Kidney capillary endothelial cell (primary cell): ENCODE measurements around the gene DDC.
A peak's percentile ranks its signal among the peaks of the same experiment; 100 is the strongest.
"Not testable (repeated sequence)": the region's sequence is repeated elsewhere in the genome, so short reads cannot be mapped to it uniquely, and the experiment has no call there.

Experiments used
- DNase-seq: peaks from one replicate; pipeline ENCODE4 v3.0.0-alpha.2; 2018; ENCODE audit warnings: low spot score

The DDC gene

DNA sequence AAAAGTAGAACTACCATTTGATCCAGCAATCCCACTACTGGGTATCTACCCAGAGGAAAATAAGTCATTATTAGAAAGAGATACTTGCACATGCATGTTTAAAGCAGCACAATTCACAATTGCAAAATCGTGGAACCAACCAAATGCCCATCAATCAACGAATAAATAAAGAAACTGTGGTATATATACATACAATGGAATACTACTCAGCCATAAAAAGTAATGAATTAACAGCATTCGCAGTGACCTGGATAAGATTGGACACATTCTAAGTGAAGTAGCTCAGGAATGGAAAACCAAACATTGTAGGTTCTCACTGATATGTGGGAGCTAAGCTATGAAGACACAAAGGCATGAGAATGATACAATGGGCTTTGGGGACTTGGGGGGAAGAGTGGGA, 45.9 kb downstream of the DDC start:
- DNase-seq: not testable (repeated sequence)

DNA sequence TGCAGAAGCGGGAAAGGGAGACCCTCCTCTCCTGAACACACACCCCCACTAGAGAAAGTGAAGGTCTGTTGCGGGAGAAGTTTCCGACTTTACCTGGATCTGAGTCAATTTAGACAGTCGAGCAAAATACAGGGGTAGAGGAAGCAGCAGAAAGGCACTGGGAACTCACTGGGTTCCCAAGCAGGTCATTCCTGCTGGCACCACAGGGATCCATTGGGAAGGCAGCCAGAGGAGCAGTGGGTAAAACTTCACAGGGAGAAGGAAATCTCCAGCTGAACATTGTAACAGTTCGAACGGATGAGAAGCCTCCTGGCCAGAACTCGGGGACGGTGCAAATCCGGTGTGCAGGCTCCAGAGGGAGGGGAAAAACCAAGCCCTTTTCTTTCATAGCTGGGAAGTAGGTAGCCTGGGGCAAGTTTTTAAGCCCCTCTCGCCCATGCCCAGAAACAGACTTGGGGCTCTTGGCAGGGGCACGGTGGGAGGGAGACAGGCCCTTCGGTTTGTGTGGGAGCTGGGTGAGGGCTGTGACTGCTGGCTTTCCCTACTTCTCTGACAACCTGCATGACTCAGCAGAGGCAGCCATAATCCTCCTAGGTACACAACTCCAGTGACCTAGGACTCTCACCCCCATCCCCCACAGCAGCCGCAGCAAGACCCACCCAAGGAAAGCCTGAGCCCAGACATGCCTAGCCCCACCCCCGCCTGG, 51.9 kb downstream of the DDC start:
- no peak for DNase-seq

DNA sequence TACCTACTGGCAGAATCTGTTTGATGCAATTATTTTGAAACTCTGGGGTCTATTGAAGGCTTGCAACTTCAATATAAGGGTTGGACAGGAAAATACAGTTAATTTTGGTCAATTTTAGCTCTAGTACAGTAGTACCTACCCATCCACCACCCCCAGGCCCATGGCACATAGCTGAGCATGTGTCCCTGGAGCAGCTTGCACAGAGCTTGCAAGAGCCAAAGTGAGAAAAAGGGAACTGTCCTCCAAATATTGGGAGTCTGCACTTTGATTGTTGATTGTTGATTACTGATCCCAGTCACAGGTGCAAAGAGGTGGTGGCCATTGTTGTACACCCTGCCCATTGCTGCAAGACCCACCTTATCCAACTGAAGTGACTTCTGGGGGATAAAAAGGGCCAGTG, 52.8 kb downstream of the DDC start:
- no peak for DNase-seq

DNA sequence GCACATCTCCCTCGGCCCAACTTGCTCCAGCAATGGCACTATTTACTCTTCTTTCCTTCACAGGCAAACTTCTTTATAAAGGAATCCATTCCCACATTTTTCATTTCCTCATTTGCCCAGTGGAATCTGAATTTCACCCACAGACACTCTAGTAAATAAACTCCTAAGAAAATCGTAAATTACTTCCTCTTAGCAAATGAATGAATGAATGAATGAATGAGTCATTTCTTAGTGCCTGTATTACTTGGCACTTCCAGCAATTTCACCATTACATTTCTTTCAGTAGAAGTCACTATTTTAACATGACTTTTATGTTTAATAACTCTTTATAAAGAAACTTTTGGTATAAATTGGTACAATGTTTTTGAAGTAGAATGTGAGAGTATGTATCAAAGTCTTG, 55.7 kb downstream of the DDC start:
- no peak for DNase-seq

DNA sequence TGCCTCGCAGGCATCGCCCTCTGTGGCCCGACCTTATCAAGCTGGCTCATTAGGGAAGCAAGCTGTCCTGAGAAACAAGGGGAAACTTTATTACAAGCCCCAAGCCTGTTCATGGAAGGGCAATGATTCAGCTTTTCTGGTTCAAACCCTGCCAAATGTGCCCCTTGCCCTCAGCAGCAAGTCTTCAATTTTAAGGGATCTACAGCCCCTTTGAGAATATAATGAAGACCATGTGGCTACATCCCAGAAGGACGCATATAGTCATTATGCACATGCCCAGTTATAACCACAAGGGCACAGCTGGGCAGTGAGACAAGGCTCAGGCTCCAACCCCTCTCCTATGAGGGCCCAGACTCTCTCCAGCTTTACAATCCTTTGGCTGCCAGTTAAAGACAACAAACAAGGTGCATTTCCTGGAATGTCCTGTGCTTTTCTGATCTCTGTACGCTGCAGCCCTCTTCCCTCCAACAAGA, 56.7 kb downstream of the DDC start:
- no peak for DNase-seq

DNA sequence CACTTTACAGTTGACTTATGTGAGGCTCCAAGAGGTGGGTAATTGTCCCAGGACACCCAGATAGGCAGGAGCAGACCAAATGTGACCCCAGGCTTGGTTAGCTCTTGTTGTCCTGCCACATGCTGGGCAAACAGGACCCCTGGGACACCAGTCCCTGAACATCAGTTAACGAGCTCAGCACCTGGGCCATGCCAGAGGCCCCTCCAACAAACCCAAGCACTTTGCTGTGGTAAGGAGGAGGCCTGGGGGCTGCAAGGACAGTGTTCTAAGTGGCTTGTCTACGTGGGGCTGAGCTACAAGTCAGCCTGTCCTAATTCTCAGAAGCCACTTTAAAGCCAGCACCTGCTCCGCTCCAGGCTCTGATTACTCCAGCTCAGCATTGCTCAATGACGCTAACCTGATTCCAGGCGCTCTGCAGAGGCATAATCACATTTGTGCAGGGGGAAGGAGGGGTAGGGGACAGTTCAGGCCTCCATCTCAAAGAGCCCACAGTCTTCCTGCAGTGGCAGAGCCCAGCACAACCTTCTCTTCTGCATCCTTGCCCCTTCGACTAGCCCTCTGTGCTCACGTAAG, 57.2 kb downstream of the DDC start:
- no peak for DNase-seq

DNA sequence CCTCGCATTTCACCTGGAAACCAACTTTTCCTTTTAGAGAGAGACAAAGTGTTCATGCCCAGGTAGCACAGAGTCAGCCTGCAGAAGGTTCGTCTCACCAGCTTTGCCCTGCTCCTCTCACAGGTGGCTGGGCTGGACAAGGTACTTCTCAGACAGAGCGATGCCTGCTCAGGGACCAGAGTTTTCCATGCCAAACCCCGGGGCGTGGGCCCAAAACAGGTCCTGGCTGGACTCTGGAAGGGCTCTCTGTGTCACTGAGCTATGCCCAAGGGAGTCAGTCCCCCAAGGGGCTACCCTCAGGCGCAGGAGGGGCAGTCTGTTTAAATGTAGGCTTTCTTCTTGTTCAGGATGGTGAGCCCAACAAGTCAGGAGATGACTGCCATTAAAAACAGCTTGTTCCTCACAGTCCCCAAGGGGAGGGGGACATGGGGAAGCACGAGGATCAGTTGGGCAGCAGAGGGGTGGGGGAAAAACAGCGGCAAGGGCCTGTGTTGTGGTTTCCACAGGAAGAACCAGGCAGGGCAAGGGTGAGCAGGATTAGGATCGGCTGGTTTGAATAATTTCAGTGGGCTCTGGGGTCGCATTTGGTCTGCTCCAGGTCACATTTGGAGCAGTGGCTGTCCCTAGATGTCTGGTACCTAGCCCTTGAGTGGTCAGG, 59.5 kb downstream of the DDC start:
- DNase-seq: no peak

DNA sequence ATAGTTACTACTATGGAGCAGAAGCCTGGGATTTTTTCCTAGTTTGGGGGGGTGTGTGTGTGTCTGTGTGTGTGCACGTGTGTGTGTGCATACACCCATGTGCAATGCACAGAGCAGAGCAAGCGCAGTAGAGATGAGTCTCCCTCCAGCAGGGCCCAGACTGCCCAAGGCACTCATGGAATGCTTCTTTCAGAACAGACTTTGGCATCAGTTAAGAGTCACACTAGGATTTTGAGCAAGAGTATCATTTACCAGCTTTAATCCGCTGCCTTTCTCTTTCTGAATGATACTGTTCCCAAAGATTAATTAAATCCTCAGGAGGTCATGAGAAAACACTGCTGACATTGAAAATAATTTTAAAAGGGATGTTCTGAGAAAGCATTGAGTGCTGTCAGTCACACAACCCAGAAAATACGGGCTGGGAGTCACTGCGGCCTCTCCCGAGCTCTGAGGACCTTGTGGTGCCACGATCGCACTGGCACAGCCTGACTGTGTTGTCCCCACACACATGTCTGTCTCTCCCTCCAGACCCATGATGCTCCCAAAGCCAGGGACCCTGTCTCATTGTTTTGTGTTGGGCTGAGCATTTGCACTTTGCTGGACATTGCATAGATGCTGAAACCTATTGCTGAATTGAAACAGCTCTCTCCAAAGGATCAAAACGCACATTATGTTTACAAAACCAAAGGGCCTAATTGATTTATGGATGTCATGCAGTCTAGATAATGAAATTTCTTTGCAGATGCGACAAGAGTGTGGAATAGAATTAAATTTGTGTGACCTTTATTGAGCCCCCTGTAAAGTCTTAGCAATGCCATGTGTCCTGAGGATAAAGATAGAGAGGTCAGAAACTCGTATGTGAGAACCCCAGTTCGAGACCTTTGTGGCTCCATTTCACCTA, 60.3 kb downstream of the DDC start:
- DNase-seq: no peak

DNA sequence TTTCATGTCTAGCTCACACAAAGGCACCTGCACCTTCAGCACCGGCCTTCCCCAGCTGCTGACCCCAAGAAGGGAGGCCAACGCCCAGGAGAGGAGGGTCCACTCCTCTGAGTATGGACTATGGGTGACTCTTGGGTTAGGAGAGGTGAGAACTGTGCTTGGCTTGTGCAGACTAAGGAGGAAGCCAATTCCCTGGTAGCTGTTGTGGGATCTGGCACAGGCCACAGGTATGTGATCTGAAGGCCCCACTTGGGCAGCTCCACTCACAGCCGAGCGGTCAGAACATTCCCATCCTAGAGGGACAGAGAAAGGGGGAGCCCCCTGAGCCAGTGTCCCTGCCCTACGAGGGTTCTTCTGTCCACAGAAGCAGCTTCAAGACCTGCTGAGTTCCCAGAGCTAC, 62.3 kb downstream of the DDC start:
- DNase-seq: no peak

DNA sequence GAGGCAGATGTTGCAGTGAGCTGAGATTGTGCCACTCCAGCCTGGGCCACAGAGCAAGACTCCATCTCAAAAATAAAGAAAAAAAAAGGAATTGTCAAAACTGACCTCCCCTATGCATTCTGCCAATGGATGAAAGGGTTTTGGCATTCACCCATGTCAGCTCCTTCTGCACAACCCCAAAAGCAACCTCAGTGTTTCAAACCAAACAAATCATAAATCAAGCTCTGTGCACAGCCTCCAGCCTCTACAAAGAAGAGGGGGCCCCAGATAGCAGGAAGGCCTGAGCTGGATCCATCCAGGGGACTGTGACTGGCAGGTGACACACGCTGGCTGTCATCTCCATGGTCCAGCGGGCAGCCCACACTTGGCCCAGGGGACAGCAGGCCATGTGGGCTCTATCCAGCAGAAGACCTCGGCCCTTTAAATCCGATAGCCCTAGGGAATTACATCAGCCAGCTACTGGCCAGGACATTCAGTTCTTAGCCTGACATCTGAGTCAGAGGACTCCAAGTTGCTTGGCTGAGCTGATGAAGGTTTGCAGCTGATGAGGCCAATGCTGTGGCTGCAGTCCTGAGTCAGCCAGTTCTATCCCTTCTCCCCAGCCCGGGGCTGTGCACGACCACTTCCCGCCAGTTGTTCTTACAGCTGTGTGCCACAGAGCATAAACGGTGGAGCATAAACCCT, 63.1 kb downstream of the DDC start:
- no peak for DNase-seq

DNA sequence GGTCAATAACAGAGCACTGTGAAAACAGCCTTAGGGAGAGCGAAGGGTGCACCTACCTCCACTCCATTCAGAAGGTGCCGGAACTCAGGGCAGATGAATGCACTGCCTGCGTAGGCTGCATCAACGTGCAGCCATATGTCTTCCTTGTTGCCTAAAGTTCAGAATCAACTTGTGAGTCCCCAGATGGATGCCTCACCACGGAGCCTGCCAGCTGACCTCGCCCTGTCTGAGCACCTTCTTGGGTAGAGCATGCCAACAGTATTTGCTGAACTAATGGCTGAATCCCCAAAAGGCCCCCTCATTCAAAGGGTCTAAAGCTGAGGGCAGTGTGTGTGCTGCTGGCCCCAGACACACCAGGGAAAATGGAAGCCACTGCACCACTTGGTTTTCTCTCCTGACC, 66.1 kb downstream of the DDC start:
- no peak for DNase-seq

DNA sequence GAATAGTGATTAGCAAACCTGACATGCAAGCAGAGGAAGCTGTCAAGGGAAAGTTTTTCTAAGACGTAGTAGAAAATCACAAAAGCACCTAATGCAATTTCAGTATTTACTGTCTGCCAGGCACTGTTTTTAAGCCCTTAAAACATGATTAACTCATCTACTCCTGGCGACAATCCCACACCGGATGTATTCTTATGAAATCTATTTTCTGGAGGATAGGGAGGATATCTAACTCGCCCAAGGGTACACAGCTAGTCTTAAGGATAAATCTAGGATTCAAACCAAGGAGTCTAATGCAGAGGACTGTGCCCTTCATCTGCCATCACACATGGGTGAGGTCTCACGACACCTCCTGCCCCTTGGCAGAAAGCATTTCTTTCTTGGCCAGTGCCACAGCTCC, 67.2 kb downstream of the DDC start:
- DNase-seq: no peak

DNA sequence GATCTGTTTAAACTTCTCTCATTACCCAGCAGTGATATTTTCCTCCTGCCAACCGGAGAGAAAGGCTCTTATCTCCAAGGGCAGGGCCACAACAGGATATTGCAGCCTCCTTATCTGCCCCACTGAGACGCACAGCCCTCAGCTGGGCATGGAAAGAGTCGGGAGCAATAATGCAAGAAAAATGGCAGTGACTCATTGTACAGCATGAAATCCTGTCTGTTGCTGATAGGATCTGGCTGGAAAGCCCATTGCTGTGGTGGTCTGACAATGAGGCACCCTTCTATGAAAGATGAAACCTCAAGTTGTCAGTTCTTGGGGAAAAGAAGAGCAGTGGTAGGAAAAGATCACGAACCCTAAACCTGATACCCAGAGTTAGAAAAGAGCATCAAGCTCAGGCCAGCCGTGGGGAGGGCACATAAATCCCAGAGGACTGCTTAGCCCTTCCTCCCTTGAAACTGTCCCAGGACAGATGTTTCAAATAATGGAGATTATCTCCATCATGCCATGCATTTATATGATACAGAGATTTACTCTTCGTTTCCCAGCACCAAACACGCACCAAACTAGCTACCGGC, 68.0 kb downstream of the DDC start:
- peak; percentile 19 for DNase-seq

DNA sequence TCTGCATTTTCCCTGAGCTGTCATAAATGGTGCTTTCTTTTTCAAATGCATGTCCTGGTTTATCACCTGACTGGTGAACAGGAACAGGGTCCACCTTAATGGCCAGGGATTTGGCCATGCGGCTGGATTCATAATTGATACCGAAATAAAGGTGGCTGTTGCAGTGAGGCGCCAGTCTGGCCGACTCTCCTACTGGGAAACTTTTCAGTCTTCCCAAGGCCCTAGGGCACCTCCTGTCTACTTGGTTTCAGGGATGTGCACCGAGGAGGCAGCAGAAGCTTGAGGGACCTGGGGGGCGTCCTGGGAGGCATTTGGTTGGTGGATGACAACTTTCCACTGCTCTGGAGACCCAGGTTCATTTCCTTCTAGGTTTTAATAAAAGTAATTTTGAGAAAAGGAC, 68.6 kb downstream of the DDC start:
- DNase-seq: no peak

DNA sequence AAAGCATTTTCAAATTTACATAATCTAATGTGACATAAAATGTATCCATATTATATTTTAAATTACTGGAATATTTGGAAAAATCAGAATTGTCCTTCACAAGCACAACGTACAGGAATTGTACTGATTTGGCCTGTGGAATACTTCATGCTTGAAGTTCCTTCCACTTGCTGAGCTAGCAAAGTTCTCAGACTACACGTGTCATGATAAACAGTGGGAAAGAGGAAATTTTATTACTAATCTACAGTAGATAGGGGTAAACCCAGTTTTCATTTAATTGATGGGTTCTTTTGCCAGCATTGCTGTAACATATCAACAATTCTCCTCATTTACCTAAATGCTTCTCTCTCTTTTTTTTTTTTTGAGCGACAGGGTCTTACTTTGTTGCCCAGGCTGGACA, 69.5 kb downstream of the DDC start:
- DNase-seq: no peak

DNA sequence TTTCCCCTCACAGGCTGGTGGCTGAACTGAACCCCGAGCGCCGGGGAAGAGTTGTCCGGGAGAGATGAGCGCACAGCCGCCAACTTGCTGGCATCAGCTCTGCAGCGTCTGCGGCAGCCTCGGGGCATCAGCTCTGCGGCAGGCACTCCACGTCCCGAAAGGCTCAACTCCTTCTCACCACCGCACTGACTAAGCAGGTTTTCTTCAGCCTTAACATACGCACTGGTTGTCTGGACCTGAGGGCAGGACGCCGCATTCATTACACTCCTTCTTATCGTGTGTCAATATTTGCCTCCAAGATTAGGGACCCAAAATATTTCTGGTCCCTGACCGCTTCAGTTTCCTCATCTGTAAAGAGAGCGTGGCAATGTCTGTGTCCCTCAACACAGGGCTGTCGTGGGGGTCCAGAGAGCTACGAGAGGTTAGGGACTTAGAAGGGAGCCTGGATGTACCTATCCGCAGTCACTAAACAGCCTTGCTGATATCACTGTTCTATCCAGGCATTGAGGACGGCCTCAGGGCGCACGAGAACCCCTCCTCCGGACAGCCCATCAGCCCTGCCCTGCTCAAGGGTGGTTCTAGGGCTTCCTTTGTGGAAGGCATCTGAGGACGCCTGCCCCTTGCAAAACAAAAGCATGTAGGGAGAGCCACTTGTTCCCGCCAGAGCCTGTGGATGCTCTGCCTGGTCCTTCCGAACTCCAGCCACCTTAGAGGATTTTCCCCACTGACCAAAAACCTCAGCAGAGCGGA, 72.3 kb downstream of the DDC start:
- no peak for DNase-seq

DNA sequence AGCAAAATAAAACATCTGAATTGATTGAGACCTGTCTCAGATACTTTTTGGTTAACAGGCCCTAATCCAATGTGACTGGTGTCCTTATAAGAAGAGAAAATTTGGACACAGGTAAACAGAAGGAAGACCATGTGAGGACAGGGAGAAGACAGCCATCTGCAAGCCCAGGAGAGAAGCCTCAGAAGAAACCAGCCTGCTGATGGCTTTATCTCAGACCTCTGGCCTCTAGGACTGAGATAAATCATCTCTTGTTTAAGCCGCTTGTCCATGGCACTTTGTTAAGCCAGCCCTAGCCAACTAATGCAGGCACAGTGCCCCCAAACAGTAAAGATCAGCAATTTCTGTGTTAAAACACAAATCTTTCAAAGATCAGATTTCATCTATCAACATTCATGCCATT, 73.3 kb downstream of the DDC start:
- DNase-seq: no peak

DNA sequence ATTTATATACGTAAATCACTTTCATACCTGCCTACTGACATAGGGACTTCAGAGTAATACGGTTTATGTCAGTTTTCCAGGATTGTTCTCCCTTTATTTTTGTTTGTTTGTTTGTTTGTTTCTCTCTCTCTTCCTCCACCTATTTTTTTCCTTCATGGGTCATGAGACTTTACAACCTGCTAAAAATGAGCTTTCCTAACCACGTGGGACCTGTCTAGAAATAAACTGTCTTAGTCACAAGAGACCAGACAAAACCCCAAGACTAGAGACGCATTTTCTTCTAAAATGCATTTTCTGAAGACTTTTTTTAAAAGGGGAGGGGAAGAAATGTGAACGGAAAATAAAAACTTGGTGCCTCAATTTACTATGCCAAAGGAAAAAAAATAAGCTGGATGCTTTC, 74.0 kb downstream of the DDC start:
- DNase-seq: no peak

DNA sequence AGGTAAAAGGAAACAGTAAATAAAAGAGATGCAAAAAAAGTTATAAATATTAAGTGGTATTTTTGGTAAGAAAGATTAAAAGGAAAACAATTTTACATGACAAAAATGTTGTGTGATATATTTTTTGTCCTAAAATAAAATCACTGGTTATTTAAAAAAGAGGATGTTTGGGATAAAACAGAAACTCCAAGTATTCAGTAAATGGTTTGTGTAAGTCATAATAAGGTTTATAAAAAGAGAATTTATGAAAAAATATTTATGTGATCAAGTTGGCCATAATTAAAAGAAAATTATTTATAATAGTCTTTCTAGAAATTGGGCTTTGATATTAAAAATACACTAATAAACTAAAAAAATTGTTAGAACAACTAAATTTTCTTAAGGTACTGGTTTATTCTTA, 76.8 kb downstream of the DDC start:
- no peak for DNase-seq

DNA sequence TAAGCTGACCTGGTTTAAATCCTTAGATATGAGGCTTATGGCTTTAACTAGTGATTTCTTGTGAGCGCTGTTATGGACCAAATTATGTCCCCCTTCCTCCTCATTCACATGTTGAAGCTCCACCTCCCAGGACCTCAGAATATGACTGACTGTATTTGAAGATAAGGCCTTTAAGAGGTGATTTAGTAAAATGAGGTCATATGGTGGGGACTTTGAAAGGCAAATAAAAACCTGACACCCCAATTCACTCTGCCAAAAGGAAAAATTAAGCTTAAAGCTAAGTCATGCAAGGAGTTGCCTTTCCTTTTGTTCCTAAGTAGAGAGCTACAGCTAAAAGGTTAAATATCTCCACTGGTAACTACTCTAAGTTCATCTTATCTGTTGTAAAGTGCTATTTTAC, 78.7 kb downstream of the DDC start:
- no peak for DNase-seq

DNA sequence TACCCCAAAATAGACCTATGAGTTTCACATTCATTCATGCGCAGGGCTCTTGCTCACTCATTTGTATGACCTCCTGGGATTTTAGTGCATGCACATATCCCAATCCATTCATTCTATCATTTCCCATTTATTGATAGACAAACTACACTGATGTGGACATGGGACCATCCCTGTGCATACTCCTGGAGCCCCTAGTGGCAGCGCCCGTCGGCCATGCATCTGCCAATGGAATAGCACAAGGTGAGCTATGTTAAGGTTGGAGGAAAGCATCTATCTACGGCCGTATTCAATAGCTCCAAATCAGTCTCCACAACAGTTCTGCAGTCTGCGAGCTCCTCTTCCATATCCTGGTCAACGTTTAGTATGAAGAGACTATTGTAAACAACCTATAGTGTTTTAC, 83.3 kb downstream of the DDC start:
- DNase-seq: no peak
